Measurements from ENCODE around the gene NRP2.

Gene NRP2

GRCh38 chr2:205727174-205727573 lies 44.9 kb downstream of the NRP2 start:
- H3K27ac ChIP-seq (ENCODE audit: low read length) = no peak overlapping the region
- H3K9me3 ChIP-seq (ENCODE audit: insufficient read depth, low read depth, low read length) = no peaks in the 10 kb centered on the region
- no peak overlapping the region for H3K4me3 ChIP-seq (ENCODE audit: low read length)
- no peak overlapping the region for H3K9ac ChIP-seq (ENCODE audit: low read depth, low read length)
- peaks cover 6% of the 10 kb centered on the region; the same call in 1 of the 2 replicates for H3K4me1 ChIP-seq (ENCODE audit: insufficient read depth, low read length)
- H3K36me3 ChIP-seq (ENCODE audit: insufficient read depth, low read depth, low read length) = peaks cover 65% of the 10 kb centered on the region
- H3K27me3 ChIP-seq (ENCODE audit: insufficient read depth, low read length) = no peaks in the 10 kb centered on the region

GRCh38 chr2:205728366-205728765 lies 46.1 kb downstream of the NRP2 start:
- H3K27ac ChIP-seq (ENCODE audit: low read length) = no peak overlapping the region
- peaks cover 3% of the 10 kb centered on the region; the same call in 1 of the 2 replicates for H3K4me1 ChIP-seq (ENCODE audit: insufficient read depth, low read length)
- peaks cover 56% of the 10 kb centered on the region for H3K36me3 ChIP-seq (ENCODE audit: insufficient read depth, low read depth, low read length)
- H3K27me3 ChIP-seq (ENCODE audit: insufficient read depth, low read length) = no peaks in the 10 kb centered on the region
- no peaks in the 10 kb centered on the region for H3K9me3 ChIP-seq (ENCODE audit: insufficient read depth, low read depth, low read length)
- H3K4me3 ChIP-seq (ENCODE audit: low read length) = no peak overlapping the region
- H3K9ac ChIP-seq (ENCODE audit: low read depth, low read length) = no peak overlapping the region

GRCh38 chr2:205730191-205730590 lies 47.9 kb downstream of the NRP2 start:
- H3K27ac ChIP-seq (ENCODE audit: low read length) = no peak overlapping the region
- no peaks in the 10 kb centered on the region for H3K27me3 ChIP-seq (ENCODE audit: insufficient read depth, low read length)
- H3K4me3 ChIP-seq (ENCODE audit: low read length) = no peak overlapping the region
- no peaks in the 10 kb centered on the region for H3K9me3 ChIP-seq (ENCODE audit: insufficient read depth, low read depth, low read length)
- peaks cover 40% of the 10 kb centered on the region; the same call in 1 of the 2 replicates for H3K36me3 ChIP-seq (ENCODE audit: insufficient read depth, low read depth, low read length)
- H3K4me1 ChIP-seq (ENCODE audit: insufficient read depth, low read length) = peaks cover 11% of the 10 kb centered on the region
- no peak overlapping the region for H3K9ac ChIP-seq (ENCODE audit: low read depth, low read length)

- peaks cover 33% of the 10 kb centered on the region; the same call in 1 of the 2 replicates for H3K36me3 ChIP-seq (ENCODE audit: insufficient read depth, low read depth, low read length)
- H3K4me1 ChIP-seq (ENCODE audit: insufficient read depth, low read length) = peaks cover 11% of the 10 kb centered on the region
- no peaks in the 10 kb centered on the region for H3K27me3 ChIP-seq (ENCODE audit: insufficient read depth, low read length)
- no peak overlapping the region for H3K9ac ChIP-seq (ENCODE audit: low read depth, low read length)
- H3K9me3 ChIP-seq (ENCODE audit: insufficient read depth, low read depth, low read length) = no peaks in the 10 kb centered on the region
- no peak overlapping the region for H3K27ac ChIP-seq (ENCODE audit: low read length)
- no peak overlapping the region for H3K4me3 ChIP-seq (ENCODE audit: low read length)
Measured at GRCh38 chr2:205730701-205731582, 48.6 kb downstream of the NRP2 start.

GRCh38 chr2:205731583-205731981 lies 49.3 kb downstream of the NRP2 start:
- Histone ChIP-seq H3K4me3 (ENCODE audit: low read length) (no peak overlapping the region), H3K27me3 (ENCODE audit: insufficient read depth, low read length) (no peaks in the 10 kb centered on the region), H3K9ac (ENCODE audit: low read depth, low read length) (no peak overlapping the region), H3K36me3 (ENCODE audit: insufficient read depth, low read depth, low read length) (peaks cover 29% of the 10 kb centered on the region; the same call in 1 of the 2 replicates), H3K27ac (ENCODE audit: low read length) (no peak overlapping the region), H3K4me1 (ENCODE audit: insufficient read depth, low read length) (peaks cover 11% of the 10 kb centered on the region), H3K9me3 (ENCODE audit: insufficient read depth, low read depth, low read length) (no peaks in the 10 kb centered on the region)

DNA sequence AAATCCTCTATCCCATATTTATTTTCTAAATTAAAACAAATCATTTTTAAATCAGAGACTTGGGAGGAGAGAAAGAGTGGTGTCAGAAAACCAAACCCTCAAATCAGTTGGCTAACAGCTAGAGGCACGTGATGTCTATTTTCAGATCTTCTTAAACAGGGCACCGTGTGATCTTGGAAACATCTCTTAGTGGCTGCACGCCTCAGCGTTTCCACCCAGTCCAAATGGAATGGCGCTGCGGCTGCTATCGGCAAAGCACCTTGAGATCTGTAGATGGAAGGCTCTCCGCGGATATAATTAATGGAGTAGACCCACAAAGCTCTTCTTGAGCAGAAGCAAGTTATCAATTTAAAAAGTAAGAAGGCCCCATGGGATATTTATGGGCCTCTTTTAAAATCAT lies 50.0 kb downstream of the NRP2 start:
- peaks cover 11% of the 10 kb centered on the region for H3K4me1 ChIP-seq (ENCODE audit: insufficient read depth, low read length)
- no peaks in the 10 kb centered on the region for H3K9me3 ChIP-seq (ENCODE audit: insufficient read depth, low read depth, low read length)
- H3K4me3 ChIP-seq (ENCODE audit: low read length) = no peak overlapping the region
- H3K27ac ChIP-seq (ENCODE audit: low read length) = no peak overlapping the region
- H3K27me3 ChIP-seq (ENCODE audit: insufficient read depth, low read length) = no peaks in the 10 kb centered on the region
- H3K9ac ChIP-seq (ENCODE audit: low read depth, low read length) = no peak overlapping the region
- H3K36me3 ChIP-seq (ENCODE audit: insufficient read depth, low read depth, low read length) = peaks cover 28% of the 10 kb centered on the region; the same call in 1 of the 2 replicates

- Histone ChIP-seq H3K27ac (ENCODE audit: low read length) (no peak overlapping the region), H3K4me1 (ENCODE audit: insufficient read depth, low read length) (peaks cover 11% of the 10 kb centered on the region), H3K27me3 (ENCODE audit: insufficient read depth, low read length) (no peaks in the 10 kb centered on the region), H3K36me3 (ENCODE audit: insufficient read depth, low read depth, low read length) (peaks cover 21% of the 10 kb centered on the region; the same call in 1 of the 2 replicates), H3K9me3 (ENCODE audit: insufficient read depth, low read depth, low read length) (no peaks in the 10 kb centered on the region), H3K9ac (ENCODE audit: low read depth, low read length) (no peak overlapping the region), H3K4me3 (ENCODE audit: low read length) (no peak overlapping the region)
Measured at GRCh38 chr2:205733082-205733481, 50.8 kb downstream of the NRP2 start.

GRCh38 chr2:205733648-205734047 lies 51.3 kb downstream of the NRP2 start:
- H3K9ac ChIP-seq (ENCODE audit: low read depth, low read length) = no peak overlapping the region
- H3K9me3 ChIP-seq (ENCODE audit: insufficient read depth, low read depth, low read length) = no peaks in the 10 kb centered on the region
- H3K4me1 ChIP-seq (ENCODE audit: insufficient read depth, low read length) = peaks cover 11% of the 10 kb centered on the region
- H3K27ac ChIP-seq (ENCODE audit: low read length) = no peak overlapping the region
- peaks cover 16% of the 10 kb centered on the region; the same call in 1 of the 2 replicates for H3K36me3 ChIP-seq (ENCODE audit: insufficient read depth, low read depth, low read length)
- no peaks in the 10 kb centered on the region for H3K27me3 ChIP-seq (ENCODE audit: insufficient read depth, low read length)
- H3K4me3 ChIP-seq (ENCODE audit: low read length) = no peak overlapping the region

- Histone ChIP-seq H3K27ac (ENCODE audit: low read length) (peak overlapping the region; percentile 85), H3K9me3 (ENCODE audit: insufficient read depth, low read depth, low read length) (no peaks in the 10 kb centered on the region), H3K27me3 (ENCODE audit: insufficient read depth, low read length) (no peaks in the 10 kb centered on the region), H3K4me3 (ENCODE audit: low read length) (no peak overlapping the region), H3K9ac (ENCODE audit: low read depth, low read length) (peak overlapping the region; percentile 70; the same call in 1 of the 2 replicates), H3K36me3 (ENCODE audit: insufficient read depth, low read depth, low read length) (peaks cover 18% of the 10 kb centered on the region; the same call in 1 of the 2 replicates), H3K4me1 (ENCODE audit: insufficient read depth, low read length) (peaks cover 11% of the 10 kb centered on the region)
Measured at GRCh38 chr2:205734436-205735037, 52.2 kb downstream of the NRP2 start.

DNA sequence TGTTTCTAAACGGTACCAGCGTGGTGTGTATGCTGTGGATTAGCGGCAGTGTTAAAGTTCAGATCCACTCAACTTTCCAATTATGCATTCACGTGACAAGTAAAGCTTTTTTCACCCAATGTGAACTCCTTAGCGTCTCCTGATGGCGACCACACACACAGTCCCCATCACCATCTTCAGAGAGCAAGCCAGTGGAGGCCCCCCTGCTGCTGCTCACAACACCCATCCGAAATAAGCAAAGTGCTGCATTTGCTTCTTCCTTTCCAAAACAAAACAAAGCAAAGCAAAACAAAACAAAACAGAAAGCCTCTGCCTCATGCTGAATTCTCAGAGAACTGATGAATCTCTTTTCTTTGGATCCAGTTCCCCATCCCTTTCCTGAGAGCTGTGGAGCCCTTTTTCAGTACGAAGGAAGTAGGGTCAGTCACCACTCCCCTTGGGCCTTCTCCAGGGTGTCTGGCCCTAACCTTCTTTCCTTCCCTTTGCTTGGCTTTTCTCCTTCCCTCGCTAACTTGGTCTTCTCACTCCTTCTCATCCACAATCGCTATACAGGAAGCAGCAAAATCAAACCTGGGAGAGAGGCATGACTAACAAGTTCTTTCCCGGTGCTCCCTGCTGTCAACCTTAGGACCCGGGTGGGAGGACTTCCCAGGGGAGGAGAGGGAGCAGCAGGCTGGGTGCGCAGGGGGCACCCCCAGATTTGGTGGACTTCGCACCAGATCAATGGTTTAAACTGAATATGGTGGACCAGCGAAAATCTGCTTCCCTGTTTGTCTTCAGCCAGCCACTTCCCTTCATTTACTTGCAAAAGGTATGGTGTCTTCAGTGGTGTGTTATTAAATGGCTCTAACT lies 56.0 kb downstream of the NRP2 start:
- peaks cover 8% of the 10 kb centered on the region for H3K4me1 ChIP-seq (ENCODE audit: insufficient read depth, low read length)
- H3K36me3 ChIP-seq (ENCODE audit: insufficient read depth, low read depth, low read length) = peaks cover 56% of the 10 kb centered on the region
- no peaks in the 10 kb centered on the region for H3K27me3 ChIP-seq (ENCODE audit: insufficient read depth, low read length)
- H3K4me3 ChIP-seq (ENCODE audit: low read length) = no peak overlapping the region
- H3K9me3 ChIP-seq (ENCODE audit: insufficient read depth, low read depth, low read length) = no peaks in the 10 kb centered on the region
- H3K9ac ChIP-seq (ENCODE audit: low read depth, low read length) = no peak overlapping the region
- H3K27ac ChIP-seq (ENCODE audit: low read length) = no peak overlapping the region

GRCh38 chr2:205739620-205740019 lies 57.3 kb downstream of the NRP2 start:
- no peaks in the 10 kb centered on the region for H3K27me3 ChIP-seq (ENCODE audit: insufficient read depth, low read length)
- no peaks in the 10 kb centered on the region for H3K9me3 ChIP-seq (ENCODE audit: insufficient read depth, low read depth, low read length)
- H3K4me3 ChIP-seq (ENCODE audit: low read length) = no peak overlapping the region
- peaks cover 4% of the 10 kb centered on the region for H3K4me1 ChIP-seq (ENCODE audit: insufficient read depth, low read length)
- H3K9ac ChIP-seq (ENCODE audit: low read depth, low read length) = no peak overlapping the region
- no peak overlapping the region for H3K27ac ChIP-seq (ENCODE audit: low read length)
- H3K36me3 ChIP-seq (ENCODE audit: insufficient read depth, low read depth, low read length) = peaks cover 68% of the 10 kb centered on the region

Measured in iPS-20b (cell line).